Left hindlimb (tissue), 1 donor: ENCODE measurements around the gene NTN4.
"Not testable (repeated sequence)": the region's sequence is repeated elsewhere in the genome, so short reads cannot be mapped to it uniquely, and the experiment has no call there.

Source experiments
- DNase-seq: peaks from one replicate; pipeline ENCODE4 v3.0.0-alpha.2; 2018

NTN4 gene

GRCh38 chr12:95796225-95796981, 5.8 kb upstream of the NTN4 start:
- DNase-seq, result no peak

- DNase-seq, result peak; percentile 41
Observed at GRCh38 chr12:95790917-95791849, 619 bp upstream of the NTN4 start.

GRCh38 chr12:95789126-95790032, 1.2 kb downstream of the NTN4 start:
- DNase-seq, result peak; percentile 32

- DNase-seq, result no peak
Observed at GRCh38 chr12:95788637-95789036, 1.9 kb downstream of the NTN4 start.

- DNase-seq, result no peak
Observed at GRCh38 chr12:95787274-95787818, 3.2 kb downstream of the NTN4 start.

GRCh38 chr12:95784915-95785314, 5.6 kb downstream of the NTN4 start:
- no peak for DNase-seq

- DNase-seq, result no peak
Observed at GRCh38 chr12:95784286-95784685, 6.3 kb downstream of the NTN4 start.

- not testable (repeated sequence) for DNase-seq
Observed at GRCh38 chr12:95775466-95775865, 15.1 kb downstream of the NTN4 start.

- DNase-seq, result no peak
Observed at GRCh38 chr12:95774311-95775045, 16.1 kb downstream of the NTN4 start.

GRCh38 chr12:95773320-95773719, 17.2 kb downstream of the NTN4 start:
- no peak for DNase-seq

- no peak for DNase-seq
Observed at GRCh38 chr12:95767703-95768102, 22.9 kb downstream of the NTN4 start.

GRCh38 chr12:95766356-95767019, 24.1 kb downstream of the NTN4 start:
- no peak for DNase-seq

- no peak for DNase-seq
Observed at GRCh38 chr12:95764848-95765247, 25.7 kb downstream of the NTN4 start.

- DNase-seq, result no peak
Observed at GRCh38 chr12:95763809-95764253, 26.7 kb downstream of the NTN4 start.

- DNase-seq, result no peak
Observed at GRCh38 chr12:95762123-95762785, 28.3 kb downstream of the NTN4 start.

- no peak for DNase-seq
Observed at GRCh38 chr12:95760371-95760770, 30.2 kb downstream of the NTN4 start.

GRCh38 chr12:95759718-95760117, 30.8 kb downstream of the NTN4 start:
- DNase-seq, result no peak

GRCh38 chr12:95759039-95759438, 31.5 kb downstream of the NTN4 start:
- no peak for DNase-seq

- DNase-seq, result no peak
Observed at GRCh38 chr12:95756362-95756761, 34.2 kb downstream of the NTN4 start.

- no peak for DNase-seq
Observed at GRCh38 chr12:95755261-95755865, 35.2 kb downstream of the NTN4 start.
